DMS114 treated with DMSO at 0.1 percent for 48 hours (cell line): ENCODE results near the gene FZD8.

Source experiments
- DNase-seq: peaks from one replicate; lab custom pipeline; 2025; ENCODE audit not compliant: unreplicated experiment; lab: John Stamatoyannopoulos, UW

FZD8 gene

DNA sequence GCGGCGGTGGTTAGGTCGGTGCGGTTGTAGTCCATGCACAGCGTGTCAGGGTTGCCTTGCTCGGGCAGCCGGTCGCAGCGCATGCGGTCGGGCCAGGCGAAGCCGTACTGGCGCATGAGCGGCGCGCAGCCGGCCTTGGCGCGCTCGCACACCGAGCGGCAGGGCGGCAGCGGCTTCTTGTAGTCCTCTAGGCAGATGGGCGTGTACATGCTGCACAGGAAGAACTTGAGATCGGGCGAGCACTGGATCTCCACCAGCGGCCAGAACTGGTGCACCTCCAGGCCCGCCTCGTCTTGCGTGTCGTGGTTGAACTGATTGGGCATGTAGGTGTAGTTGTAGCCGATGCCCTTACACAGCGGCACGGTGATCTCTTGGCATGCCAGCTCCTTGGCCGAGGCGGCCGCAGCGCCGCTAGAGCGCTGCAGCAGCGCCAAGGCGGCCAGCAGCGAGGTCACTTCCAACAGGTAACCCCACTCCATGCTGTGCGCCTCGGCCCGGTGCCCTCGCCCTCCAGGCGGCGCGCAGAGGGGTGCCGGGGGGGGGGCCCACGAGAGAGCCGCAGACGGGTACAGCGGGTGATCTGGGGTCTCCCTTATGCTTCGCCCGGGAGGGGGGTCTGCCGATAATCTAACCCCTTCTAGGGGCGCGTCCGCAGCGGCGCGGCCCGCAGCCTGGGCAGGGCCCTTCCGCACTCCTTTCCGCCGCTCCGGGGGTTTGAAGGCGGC is 983 bp downstream of the FZD8 start:
- peak; percentile 66 for DNase-seq

- DNase-seq: peak; percentile 31
Measured at GRCh38 chr10:35640474-35640873, 1.6 kb downstream of the FZD8 start.

GRCh38 chr10:35639728-35640401 is 2.2 kb downstream of the FZD8 start:
- peak; percentile 34 for DNase-seq

DNA sequence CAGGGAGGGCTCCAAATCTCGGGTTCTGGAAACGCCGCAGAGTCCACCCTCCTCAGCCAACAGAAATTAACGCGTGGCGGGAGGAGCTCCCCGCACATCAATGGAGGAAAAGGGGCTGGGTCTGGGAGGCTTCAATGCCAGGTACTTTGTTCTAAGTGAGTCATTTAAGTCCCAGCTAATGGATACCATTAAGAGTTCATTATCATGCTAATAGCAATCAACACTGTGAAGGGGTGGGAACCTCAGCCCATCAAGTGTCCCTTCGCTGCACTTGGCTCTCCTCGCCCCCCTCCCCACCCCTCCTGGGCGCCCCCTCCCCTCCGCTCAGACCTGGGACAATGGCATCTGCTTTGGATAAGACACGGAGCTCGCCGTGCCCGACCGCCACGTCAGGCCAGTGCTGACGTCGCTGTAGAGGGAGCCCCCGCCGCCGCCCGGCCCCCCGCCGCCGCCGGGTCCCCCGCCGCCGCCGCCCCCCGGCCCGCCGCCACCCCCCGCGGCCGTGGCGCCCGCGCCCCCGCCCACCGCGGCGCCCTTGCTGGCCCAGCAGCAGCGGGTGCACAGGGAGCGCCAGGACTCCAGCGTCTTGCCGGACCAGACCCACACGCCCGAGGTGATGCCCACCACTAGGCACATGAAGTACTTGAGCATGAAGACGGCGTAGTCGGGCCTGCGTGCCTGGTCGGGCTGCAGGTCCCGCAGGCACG is 2.9 kb downstream of the FZD8 start:
- DNase-seq: peak; percentile 33

- DNase-seq: peak; percentile 36
Measured at GRCh38 chr10:35638101-35638500, 4.0 kb downstream of the FZD8 start.

DNA sequence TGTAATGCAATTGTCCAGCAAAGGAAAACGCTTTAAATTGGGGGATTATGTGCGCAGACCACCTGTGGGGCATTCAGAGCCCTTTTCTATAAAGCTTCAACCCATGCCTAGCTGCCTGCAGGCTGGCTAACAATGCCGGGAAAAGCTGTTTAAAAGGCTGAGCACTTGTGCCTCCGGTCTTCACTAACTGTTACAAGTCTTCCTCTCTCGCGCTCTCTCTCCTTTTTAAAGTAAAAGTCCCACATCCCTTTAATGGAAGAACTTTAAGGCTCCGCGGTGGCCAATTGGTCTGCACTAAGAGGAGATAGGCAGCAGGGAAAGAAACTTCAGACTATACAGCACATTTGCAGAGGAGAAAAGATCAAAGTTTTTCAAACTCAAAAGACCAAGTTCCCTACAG is 4.6 kb downstream of the FZD8 start:
- peak; percentile 62 for DNase-seq

DNA sequence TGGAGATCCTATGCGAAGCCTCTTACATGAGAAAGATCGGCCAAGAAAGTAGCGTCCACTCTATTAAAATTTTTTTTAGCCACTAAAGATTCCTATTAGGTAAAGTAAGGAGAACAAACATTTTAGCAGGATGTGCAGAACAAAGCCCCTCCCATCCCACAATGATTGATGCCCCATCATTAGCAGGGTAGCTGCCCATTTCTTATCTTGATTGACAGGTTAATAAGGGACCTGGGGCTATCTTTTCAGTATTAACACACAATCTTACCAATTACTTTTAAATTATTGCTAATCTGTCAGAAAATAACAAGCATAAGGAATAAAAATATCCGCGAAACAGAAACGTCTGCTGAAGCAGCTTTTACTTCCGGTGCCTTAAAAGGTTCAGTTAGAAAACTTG is 5.1 kb downstream of the FZD8 start:
- DNase-seq: peak; percentile 71

- DNase-seq: peak; percentile 94
Measured at GRCh38 chr10:35635576-35635975, 6.5 kb downstream of the FZD8 start.

GRCh38 chr10:35633006-35633980 is 8.8 kb downstream of the FZD8 start:
- no peak for DNase-seq

DNA sequence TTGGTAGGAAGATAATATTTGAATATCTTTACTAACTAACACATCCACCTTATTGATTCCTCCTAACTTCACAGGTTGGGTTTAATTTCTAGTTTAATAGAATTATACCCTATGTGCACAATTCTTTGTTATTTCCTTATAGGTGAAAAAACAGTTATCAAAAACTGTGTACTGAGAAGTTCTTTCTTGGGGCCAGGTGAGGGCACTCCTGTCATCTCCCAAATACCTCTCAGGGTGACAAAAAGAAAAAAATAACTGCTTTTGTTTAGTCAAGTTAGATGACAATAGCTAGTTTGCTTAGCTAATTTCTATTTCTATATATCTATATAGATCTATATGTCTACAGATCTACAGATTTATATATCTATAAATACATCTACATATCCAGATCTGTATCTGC is 10.1 kb downstream of the FZD8 start:
- no peak for DNase-seq

GRCh38 chr10:35631404-35631803 is 10.7 kb downstream of the FZD8 start:
- no peak for DNase-seq

- DNase-seq: no peak
Measured at GRCh38 chr10:35626971-35627507, 15.1 kb downstream of the FZD8 start.

- no peak for DNase-seq
Measured at GRCh38 chr10:35614312-35614711, 27.8 kb downstream of the FZD8 start.

DNA sequence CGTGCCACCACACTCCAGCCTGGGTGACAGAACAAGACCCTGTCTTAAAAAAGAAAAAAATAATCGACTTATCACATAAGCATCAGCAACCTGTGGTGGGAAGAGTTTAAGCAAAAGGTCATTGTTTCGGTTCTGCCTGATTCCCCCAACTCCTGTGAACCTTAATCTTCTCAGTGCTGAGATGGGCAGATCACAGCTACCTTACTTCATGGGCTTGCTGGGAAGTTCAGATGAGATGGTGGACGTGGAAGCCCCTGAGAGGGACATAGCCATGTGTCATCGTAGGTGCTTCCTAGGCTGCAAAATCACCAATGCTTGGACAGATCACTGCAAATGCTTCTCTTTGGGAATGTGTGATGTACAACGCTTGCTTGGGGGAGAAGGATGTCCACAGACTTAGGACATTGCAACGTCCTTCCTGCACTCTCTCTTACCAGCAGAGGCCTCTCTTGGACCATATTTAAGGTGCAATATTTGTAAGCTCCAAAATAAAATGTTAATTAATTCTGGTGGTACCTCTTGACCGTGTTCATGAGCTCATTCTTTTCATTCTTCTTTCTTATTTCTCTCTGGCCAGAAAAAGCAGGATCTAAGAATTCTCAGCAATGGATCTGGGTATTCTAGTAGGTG is 28.4 kb downstream of the FZD8 start:
- peak; percentile 64 for DNase-seq

- DNase-seq: no peak
Measured at GRCh38 chr10:35613107-35613440, 29.0 kb downstream of the FZD8 start.

- no peak for DNase-seq
Measured at GRCh38 chr10:35612385-35613106, 29.6 kb downstream of the FZD8 start.

- DNase-seq: no peak
Measured at GRCh38 chr10:35611750-35612149, 30.3 kb downstream of the FZD8 start.

DNA sequence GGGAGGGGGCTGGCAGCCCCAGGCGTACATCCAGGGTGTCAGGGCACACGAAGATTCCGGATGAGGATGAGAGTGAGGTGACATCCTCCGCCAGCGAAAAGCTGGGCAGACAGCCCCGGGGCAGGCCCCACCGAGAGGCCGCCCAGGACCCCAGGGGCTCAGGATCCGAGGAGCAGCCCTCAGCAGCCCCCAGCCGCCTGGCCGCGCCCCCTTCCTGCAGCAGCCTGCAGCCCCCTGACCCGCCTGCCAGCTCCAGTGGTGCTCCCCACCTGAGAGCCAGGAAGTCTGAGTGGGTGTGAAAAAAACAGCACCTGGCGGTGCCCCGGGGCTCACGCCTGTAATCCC is 33.8 kb downstream of the FZD8 start:
- DNase-seq: no peak

GRCh38 chr10:35607475-35608327 is 34.4 kb downstream of the FZD8 start:
- DNase-seq: no peak
